ENCODE data around the gene BPHL.
"Not testable (repeated sequence)": the region's sequence is repeated elsewhere in the genome, so short reads cannot be mapped to it uniquely, and the experiment has no call there.

BPHL gene

DNA sequence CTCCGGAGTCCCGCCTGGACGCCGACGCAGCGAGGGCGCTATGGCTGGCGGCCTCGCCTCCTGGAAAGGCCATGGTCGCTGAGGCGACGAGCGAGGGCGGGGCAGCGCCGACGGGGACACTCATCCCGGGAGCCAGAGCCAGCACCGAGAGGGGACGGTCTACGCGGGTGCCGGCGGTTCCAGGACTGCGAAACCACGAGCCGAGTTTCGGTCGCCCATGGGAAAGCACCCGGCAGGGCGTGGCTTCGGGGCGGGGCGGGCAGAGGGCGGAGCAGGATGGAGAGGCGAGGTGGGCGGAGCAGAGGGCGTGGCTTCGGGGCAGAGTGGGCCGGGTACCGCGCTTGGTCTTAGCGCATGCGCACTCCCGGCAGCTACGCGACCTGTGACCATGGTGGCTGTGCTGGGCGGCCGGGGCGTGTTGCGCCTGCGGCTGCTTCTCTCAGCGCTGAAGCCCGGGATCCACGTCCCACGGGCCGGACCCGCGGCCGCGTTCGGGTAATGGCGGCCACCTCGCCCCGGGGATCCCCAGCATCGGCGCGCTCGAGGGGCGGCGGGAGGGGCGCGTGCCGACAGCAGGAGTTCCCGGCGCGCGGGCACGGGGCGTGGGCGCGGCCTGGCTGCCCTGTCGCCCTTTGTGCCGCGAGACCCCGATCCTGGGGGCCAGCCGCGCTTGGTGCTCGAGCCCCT, at the start of gene BPHL:
Gene BPHL, plus strand, starts transcription at position 359 of the 687 bp plus-strand sequence. Its CDS starts 30 bp downstream, at position 389.
- DNase-seq, result peak; percentile 94 to 95

- no peak for DNase-seq
Observed at GRCh38 chr6:3071568-3071967, 46.9 kb upstream of the BPHL start.

- no peak for DNase-seq
Observed at GRCh38 chr6:3072798-3073197, 45.7 kb upstream of the BPHL start.

DNA sequence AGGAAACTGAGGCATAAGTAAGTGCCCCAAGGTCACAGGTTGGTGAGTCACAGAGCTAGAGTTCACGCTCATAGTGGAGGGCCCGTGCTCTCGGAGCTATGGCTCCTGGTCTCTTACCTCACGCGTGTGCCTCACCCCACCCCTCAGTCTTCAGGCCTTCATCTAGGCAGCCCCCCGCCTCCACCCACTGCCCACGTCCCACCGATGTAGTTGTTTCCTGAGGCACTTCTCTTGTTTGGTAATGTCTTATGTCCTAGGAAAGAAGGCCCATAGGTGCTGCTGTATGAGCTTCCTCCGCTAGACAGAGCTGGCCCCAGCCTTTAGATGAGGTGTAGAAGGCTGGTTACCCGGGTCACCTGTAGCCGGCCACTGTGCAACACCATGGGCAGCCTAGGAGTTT, 45.1 kb upstream of the BPHL start:
- DNase-seq, result no peak

- DNase-seq, result no peak
Observed at GRCh38 chr6:3075772-3076113, 42.8 kb upstream of the BPHL start.

DNA sequence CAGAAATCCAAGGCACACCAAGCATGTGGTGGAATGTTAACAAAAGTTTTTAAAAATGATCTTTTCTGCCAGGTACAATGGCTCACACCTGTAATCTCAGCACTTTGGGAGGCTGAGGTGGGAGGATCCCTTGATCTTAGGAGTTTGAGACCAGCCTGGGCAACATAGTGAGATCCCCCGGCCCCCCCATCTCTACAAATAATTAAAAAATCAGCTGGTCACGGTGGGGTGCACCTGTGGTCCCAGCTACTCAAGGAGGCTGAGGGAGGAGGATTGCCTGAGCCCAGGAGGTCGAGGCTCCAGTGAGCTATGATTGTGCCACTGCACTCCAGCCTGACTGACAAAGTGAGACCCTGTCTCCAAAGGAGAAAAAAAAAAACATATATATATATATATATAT, 42.2 kb upstream of the BPHL start:
- no peak for DNase-seq

DNA sequence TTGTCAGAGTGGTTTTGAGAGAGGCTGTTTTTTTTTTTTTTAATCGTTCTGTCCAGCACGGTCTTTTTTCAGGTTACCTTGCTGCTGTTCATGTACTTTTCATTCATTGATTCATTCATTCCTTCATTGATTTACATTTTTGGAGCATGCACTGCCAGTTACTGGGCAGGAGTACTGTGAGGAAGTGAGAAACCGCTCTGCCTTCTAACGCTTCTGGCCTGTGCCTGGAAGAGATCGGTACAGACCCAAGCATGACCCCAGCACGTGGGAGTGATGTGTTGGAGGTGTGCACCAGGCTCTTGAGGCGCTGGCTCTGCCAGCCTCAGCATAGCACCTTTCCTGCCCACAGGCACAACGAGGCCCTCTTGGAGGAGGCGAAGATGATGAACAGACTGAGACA, 41.1 kb upstream of the BPHL start:
- no peak for DNase-seq

- not testable (repeated sequence) for DNase-seq
Observed at GRCh38 chr6:3078952-3079351, 39.6 kb upstream of the BPHL start.

- no peak for DNase-seq
Observed at GRCh38 chr6:3079682-3080081, 38.8 kb upstream of the BPHL start.

GRCh38 chr6:3081960-3082359, 36.6 kb upstream of the BPHL start:
- DNase-seq, result no peak

DNA sequence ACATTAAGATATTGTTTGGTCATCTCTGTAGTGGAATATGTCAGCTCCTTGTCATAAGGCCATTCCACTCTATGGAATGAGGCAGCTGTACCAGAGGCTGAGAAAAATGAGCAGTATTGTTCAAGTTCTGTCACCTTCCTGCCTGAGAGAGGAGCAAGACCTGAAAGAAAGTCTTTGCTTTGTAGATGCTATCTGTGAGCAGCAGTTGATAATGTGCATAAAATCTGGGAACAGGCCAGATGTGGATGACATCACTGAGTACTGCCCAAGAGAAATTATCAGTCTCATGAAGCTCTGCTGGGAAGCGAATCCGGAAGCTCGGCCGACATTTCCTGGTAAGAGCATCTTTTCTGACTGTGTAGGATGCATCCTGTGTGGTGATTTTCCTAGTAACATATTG, 33.4 kb upstream of the BPHL start:
- DNase-seq, result no peak

GRCh38 chr6:3086282-3086946, 32.1 kb upstream of the BPHL start:
- no peak for DNase-seq

- no peak for DNase-seq
Observed at GRCh38 chr6:3088446-3088845, 30.1 kb upstream of the BPHL start.

- DNase-seq, result no peak
Observed at GRCh38 chr6:3088968-3089367, 29.5 kb upstream of the BPHL start.

- no peak for DNase-seq
Observed at GRCh38 chr6:3090013-3090412, 28.5 kb upstream of the BPHL start.

DNA sequence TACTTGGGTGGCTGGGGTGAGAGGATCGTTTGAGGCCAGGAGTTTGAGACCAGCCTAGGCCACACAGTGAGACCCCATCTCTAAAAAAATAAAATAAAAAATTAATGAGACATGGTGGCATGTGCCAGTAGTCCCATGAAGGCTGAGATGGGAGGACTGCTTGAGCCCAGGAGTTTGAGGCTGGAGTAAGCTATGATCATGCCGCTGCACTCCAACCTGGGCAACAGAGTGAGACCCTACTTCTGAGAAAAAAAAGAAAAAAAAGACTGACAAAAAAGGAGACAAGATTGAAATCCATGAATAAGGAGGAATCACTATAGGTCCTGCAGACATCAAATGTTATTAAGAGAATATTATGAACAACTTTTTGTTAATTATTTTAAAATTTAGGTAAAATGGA, 23.7 kb upstream of the BPHL start:
- DNase-seq, result no peak

DNA sequence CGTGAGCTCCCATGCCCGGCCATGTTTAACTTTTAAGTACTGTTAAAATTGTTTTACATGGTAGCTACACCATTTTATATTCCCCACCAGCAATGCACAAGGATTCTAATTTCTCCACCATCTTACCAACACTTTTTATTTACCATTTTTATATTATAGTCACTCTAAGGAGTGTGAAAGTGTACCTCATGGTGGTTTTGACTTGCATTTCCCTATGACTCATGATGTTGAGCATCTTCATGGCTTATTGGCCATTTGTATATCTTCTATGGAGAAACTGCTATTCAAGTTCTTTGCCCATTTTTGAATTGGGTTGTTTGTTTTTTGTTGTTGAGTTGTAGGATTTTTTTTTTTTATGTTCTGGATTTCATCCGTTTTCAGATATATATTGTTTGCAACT, 15.6 kb upstream of the BPHL start:
- no peak for DNase-seq

DNA sequence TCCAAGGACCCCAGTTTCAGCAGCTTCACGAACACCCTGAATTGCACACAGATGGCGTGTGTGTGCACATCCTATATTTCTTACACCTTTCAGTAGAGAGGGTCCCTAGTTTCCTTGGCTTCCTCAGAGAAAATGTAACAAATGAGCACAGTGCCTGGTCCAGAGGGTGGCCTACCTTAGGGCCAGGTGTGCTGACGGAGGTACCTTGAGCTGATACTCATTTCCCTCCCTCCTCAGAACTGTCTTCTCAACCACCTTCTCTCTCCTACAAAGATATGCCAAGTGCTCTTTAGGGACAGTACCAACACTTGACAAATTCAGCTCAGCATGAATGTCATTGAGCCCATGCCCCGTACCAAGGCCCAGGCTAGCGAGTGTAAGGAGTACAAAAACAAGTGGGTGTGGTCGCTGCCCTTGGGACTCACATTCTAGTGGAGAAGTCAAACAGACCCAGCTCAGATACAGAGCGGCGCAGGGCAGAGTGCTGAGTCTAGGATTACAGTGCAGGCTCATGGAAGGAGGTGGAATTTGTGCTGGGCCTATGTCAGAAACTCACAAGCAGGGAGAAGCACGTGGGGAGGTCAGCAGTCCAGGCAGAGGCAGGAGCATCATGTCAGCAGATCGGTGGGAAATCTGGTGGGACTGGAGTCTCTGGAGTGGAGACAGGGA, 9.6 kb upstream of the BPHL start:
- DNase-seq, result no peak

DNA sequence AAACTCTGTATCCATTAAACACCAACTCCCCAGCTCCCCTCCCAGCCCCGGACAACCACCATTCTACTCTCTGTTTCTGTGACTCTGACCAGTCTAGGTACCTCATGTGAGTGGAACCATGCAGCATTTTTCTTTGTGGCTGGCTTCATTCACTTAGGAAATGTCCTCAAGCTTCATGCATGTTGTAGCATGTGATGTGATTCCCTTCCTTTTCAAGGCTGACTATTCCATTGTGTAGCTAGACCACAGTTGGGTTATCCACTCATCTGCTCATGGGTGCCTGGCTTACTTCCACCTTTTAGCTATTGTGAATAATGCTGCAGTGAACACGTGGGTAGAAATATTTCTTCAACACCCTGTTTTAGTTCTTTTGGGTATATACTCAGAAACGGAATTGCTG, 8.8 kb upstream of the BPHL start:
- no peak for DNase-seq

DNA sequence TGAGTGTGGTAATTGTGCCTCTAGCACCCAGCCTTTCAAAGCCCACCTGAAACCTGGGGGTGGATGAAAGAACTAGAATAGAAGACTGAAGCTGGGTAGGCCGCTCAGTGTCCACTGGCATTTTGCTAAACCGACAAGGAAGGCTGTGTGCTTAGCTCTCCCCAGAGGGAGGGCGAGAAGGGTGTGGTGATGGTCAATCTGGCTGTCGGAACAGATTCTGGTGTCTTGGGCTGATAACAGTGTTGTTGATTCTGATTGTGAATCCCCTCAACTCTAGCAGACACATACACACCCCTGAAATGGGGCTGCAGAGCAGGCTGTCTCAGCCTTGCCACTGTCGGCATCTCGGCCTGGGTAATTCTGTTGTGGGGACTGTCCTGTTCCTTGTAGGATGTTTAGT, 4.1 kb upstream of the BPHL start:
- DNase-seq, result no peak

DNA sequence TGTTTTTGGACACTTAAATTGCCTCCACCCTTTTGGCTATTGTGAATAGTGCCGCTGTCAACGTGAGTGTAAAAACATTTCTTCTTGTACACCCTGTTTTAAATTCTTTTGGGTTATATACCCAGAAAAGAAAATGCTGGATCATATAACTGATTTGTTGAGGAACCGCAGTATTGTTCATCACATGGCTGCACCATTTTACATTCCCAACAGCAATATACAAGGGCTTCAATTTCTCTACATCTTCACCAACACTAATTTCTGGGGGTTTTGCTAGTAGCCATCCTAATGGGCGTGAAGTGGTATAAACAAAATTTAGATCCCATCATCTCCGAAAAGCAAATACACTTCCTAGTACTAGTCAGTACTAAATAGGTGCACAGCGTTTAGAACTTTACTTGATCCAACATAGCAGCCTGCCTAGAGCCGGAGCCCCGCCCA, 579 bp upstream of the BPHL start:
- DNase-seq, result no peak

- DNase-seq, result no peak
Observed at GRCh38 chr6:3119040-3119723, 671 bp downstream of the BPHL start.

- no peak for DNase-seq
Observed at GRCh38 chr6:3120765-3121089, 2.2 kb downstream of the BPHL start.

DNA sequence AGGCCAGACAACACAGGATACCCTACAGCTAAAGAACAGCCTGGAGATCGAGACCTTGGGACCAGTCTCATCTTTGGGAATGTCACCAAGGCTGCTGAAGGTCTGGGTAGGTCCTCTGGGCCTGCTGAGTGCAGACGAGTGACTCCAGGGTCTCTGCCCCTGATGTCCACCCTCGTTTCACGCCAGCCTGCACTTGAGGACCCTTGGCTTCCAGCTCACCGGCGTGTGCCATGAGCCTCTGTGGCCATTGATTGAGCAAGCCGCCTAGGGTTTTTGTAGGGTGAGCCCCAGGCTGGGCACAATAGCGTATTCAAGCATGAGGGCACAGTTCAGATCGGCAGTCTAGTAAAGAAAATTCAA, 4.3 kb downstream of the BPHL start:
- no peak for DNase-seq

All from AML-193 (cell line).